GM18867 (cell line): Measurements from ENCODE around the gene SSH2.

ENCODE experiments used
- ATAC-seq: cut with Tn5 transposase; IDR thresholded peaks from one replicate; pipeline ENCODE4 v1.9.1; 2021; ENCODE audit warnings: mild to moderate bottlenecking, moderate library complexity; ENCODE audit not compliant: unreplicated experiment

The SSH2 gene

DNA sequence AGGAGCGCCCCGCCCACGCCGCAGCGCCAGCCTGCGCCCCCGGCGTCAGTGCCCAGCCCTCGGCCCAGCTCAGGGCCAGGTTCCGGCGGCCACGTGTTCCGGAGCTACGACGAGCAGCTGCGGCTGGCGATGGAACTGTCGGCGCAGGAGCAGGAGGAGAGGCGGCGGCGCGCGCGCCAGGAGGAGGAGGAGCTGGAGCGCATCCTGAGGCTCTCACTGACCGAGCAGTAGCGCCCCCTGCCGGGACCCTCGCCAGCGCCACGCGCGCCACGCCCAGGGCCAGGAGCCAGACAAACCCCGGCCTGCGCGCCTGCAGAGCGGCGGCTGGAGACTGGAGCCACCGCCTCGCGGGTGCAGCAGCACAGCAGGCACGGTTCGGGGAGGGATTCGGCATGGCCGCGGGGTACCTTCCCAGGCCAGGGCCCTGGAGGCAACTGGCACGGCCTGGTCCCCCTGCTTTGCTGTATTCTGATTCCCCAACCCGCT, 316.6 kb downstream of the SSH2 start:
- ATAC-seq = peak; percentile 32

- no peak for ATAC-seq
These were observed 317.4 kb downstream of the SSH2 start for GRCh38 chr17:29612404-29613280.

GRCh38 chr17:29612094-29612403, 318.0 kb downstream of the SSH2 start:
- ATAC-seq = no peak

DNA sequence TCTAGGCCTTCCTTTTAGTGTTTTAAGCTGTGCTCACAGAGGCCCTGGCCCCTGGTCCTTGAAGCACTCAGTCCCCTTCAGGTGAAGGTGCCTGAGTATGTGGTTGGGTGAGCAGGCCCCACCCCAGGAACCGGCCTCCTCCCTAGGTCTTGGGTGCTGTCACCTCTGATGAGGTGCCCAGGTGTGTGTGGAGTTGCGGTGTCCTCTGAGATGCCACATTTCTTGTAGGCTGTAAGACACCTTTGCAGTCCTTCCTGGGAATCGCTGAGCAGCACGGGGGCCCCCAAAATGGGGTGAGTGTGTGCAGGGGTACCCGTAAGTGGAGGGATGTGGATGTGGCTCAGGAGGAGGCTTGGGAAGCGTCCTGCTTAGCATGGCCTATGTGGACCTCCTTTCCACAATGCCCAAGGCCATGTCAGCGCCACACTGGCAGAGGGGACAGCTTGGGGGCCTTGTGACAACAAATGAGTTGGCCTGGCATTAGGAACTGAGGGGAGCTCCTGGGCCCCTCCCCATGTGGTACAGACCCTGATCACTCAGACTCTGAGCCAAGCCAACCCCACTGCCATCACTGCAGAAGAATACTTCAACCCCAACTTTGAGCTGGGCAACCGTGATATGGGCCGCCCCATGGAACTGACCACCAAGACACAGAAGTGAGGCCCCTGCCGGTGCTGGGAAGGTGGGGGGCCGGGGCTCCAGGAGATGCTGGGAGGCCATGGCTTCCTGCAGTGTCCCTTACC, 318.5 kb downstream of the SSH2 start:
- no peak for ATAC-seq

DNA sequence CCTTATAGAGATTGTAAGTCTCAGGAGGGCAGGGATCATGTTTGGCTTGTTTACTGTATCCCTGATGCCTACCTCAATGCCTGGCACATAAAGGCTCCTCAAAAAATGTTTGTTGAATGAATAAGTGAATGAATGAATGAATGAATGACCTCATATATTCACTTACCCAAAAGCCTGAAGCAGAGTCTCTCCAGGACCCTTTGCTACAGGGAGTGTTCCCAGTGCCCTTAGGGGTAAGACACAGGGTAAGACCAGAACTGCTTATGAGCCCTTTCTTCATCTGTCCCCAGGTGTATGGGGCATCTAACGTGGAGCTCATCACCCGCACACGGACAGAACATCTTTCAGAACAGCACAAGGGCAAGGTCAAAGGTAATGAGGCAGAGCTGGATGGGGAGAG, 319.6 kb downstream of the SSH2 start:
- no peak for ATAC-seq

DNA sequence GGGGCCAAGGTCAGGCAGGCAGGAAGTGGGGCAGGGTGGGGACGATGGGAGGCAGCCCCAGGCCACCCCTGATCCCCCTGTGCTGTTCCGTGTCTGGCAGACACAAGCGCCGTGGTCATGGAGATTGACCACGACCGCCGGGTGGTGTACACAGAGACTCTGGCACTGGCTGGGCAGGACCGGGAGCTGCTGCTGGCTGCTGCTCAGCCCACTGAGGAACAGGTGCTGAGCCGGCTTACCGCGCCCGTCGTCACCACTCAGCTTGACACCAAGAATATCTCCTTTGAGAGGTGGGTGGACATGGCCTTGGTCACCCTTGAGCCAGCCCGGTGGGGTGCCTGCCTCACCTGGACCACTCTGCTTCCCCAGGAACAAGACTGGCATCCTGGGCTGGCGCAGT, 321.0 kb downstream of the SSH2 start:
- no peak for ATAC-seq

- no peak for ATAC-seq
These were observed 322.4 kb downstream of the SSH2 start for GRCh38 chr17:29607557-29608195.

- ATAC-seq = no peak
These were observed 326.8 kb downstream of the SSH2 start for GRCh38 chr17:29603109-29603674.

DNA sequence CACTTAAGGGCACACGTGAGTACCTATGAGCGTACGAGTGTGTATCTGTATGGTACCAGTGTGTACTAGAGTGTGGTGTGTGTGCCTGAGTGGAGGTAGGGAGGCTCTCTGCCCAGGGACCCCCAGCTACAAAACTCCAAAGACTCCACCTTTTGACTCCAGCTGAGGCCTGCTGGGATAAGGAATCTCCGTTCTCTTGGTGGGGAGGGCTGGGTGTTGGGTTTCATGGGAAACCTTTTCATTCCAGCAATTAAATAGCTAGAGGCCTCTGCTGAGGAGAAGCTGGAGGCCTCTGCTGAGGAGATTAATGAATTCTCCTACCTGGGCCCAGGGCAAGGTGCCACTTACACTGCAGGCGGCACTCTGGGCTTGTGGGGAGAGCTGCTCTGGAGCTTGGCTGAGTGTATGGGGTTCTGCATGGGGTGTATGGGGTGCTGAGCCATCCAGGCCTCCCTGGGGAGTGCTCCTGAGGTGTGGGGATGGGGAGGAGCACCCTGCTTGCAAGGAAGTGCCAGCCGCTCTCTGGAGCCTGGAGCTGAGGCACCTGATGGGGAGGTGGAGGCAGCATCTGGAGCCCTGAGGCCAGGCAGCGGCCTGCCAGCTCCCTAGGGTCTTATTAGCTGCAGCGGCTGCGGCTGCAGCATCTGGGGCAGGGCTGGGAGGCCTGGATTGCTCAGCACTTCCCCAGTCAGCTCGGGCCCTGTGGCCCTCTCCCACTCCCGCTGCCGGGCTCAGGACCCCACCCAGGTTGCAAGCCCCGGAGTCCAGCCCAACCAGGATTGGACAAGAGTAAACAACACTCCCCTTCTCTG, 332.5 kb downstream of the SSH2 start:
- ATAC-seq = no peak

GRCh38 chr17:29596811-29597210, 333.2 kb downstream of the SSH2 start:
- ATAC-seq = no peak

- ATAC-seq = no peak
These were observed 333.9 kb downstream of the SSH2 start for GRCh38 chr17:29595943-29596774.

- ATAC-seq = no peak
These were observed 334.7 kb downstream of the SSH2 start for GRCh38 chr17:29595107-29595942.

GRCh38 chr17:29594519-29595090, 335.4 kb downstream of the SSH2 start:
- no peak for ATAC-seq

DNA sequence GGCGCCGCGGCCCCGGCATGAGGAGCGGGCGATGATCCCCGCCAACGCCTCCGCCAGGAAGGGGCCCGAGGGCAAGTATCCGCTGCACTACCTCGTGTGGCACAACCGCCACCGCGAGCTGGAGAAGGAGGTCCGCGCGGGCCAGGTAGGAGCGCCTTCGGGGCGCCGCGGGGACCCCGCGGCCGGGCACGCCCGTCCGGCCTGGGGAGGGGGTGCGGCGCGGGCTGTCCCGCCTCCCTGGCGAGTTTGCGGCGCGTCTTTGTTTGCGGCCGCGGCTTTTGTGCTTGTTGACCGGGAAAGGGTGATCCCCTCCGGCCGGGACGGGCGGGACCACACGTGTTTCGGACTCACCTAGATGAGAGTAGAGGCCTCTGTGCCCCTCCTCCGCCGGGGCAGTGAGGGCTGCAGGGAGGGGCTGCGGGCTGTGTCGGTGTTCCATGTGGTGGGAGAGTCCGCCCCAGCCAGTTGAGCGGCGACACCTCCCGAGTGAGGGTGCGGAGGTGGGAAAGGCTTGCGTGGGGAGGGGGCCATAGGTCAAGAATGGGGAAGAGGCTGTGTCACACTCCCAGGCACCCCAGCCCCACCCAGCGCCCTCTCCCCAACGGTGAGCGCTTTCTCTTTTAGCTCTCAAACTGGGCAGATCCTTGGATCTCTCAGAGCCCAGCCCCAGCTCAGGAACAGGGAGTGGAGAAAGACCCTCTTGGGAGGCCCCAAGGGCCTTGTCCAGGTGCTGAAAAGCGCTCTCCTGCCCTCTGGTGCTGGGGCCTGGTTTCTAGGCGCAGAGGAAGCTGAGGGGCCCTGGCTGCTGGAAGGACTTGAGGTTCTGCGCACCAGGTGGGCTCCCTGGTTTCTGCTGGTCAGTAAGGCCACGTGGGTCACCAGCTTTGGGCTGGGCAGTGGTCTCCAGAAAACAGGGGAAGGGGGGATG, 336.2 kb downstream of the SSH2 start:
- ATAC-seq = no peak

DNA sequence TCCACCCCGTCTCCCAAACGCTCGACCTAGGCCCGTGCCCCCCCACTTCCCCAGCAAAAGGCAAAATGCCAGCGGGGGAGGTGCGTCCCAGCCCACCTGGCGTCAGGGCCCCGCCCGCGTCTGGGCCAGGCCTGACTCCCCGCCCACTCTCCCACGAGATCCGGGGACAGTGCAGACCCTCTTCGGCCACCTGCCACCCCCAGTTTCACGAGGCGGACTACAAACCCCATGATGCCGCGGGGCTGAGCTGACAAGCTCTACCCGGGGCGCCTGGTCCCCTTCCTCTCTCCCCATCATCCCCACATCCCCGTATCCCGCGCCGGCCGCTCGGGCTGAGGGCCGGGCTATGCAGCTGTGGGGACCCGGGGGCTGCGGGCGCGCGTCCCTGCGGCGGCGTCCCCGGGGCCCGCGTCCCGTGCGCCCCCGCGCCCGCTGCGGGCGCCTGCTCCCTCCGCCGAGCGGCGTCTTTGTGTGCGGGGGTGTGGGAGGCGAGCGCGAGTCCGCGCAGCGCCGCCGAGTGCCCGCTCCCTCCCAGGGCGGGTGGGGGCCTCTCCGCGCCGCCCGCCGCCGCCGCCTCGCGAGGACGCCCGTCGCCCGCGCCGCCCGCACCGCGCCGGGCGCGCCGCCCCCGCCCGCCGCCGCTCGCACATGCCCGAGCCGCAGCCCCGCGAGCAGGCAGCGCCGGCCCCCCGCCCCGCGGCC, 337.0 kb downstream of the SSH2 start, which contains the start of gene ANKRD13B:
Gene ANKRD13B (plus strand): TSS at position 283 of the 702 bp plus-strand sequence. CDS start 490 bp downstream, outside the sequence.
- no peak for ATAC-seq

DNA sequence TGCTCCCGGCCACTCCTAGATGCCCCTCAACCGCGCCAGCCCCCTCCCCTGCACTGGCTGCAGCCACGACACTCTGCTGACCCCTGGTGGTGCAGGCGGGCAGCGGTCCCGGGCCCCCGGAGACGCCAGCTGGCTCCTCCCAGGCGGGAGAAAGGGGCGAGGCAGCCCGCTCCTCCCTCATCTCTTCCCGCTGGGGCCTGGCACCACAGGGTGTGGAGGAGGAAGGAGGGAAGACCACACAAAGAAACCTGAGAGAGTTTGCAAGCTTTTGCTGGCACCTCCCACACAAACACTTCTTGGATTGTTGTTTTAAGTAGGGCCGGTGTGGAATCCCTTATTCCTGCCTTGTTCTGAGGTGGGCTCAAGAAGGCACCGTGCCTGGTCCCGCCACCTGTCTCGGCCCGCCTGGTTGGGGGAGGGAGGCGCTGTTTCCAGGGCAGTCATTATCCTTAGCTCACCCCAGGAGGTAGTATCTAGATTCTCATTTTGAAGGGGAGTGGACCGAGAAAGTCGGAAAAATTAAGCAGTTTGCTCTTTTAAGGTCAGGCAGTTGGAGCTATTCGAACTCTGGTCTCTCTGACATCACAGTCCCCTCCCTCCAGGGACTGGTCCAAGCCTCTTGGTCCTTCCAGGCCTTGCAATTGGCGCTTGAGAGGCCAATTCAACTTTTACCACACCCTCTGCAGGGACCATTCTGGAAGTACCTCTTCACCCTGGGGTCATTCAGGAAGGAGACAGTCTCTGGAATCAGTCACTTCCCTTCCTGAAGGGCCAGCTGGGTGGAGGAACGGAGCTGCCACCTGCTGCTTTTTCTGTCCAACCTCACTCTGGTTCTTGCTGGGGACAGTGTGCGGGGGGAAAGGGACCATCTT, 338.1 kb downstream of the SSH2 start:
- ATAC-seq = no peak
